Endothelial cell of umbilical vein (primary cell): Measurements from ENCODE around the gene GHITM.

ENCODE experiments used
- CTCF ChIP-seq, 2 donors: IDR thresholded peaks; 1 replicate in 1 of 2; 2 replicates in 1 of 2; pipeline ENCODE4 v1.5.1; 2011; ENCODE audit warnings: low read length in 2 of 2, mild to moderate bottlenecking in 2 of 2, moderate library complexity in 2 of 2, control low read depth in 1 of 2, inconsistent platforms in 1 of 2, low read depth in 1 of 2; ENCODE audit not compliant: insufficient read depth in 1 of 2; ENCODE audit errors: extremely low read depth in 1 of 2
- EZH2 ChIP-seq: IDR thresholded peaks from 2 replicates; pipeline ENCODE4 v1.6.1; 2012; ENCODE audit warnings: borderline replicate concordance, low read depth, mild to moderate bottlenecking, moderate library complexity, low read length, inconsistent platforms; ENCODE audit not compliant: severe bottlenecking
- GATA2 ChIP-seq: IDR thresholded peaks from 2 replicates; pipeline ENCODE4 v1.7.0; 2011; ENCODE audit warnings: low read depth, mild to moderate bottlenecking, moderate library complexity, mixed read lengths, low read length; ENCODE audit not compliant: insufficient read length, insufficient read depth
- JUN ChIP-seq: IDR thresholded peaks from 2 replicates; pipeline ENCODE4 v1.6.1; 2011; ENCODE audit warnings: borderline replicate concordance, low read depth; ENCODE audit not compliant: insufficient read length, insufficient read depth
- MAX ChIP-seq: IDR thresholded peaks from 2 replicates; pipeline ENCODE4 v1.6.1; 2011; ENCODE audit not compliant: insufficient read depth, insufficient read length
- MYC ChIP-seq: IDR thresholded peaks from one replicate; pipeline ENCODE4 v1.6.1; 2011; ENCODE audit warnings: mild to moderate bottlenecking, low read depth, low read length
- POLR2A ChIP-seq: IDR thresholded peaks from 2 replicates; pipeline ENCODE4 v1.6.1; 2012; ENCODE audit warnings: low read depth, mild to moderate bottlenecking, control low read depth, low read length
- POLR2AphosphoS5 ChIP-seq: IDR thresholded peaks from 2 replicates; pipeline ENCODE4 v1.6.1; 2012; ENCODE audit warnings: low read depth, mild to moderate bottlenecking, control low read depth, low read length, moderate library complexity; ENCODE audit not compliant: insufficient read depth

GRCh38 chr10:84140036-84140379 is 699 bp downstream of the GHITM start:
- no peak for TF ChIP-seq CTCF (IDR thresholded peaks at IDR 0.05; ENCODE audit: extremely low read depth in 1 of 2, insufficient read depth in 1 of 2, low read depth in 1 of 2, low read length in 2 of 2)
- TF ChIP-seq POLR2AphosphoS5, result no peak
- TF ChIP-seq POLR2A, result no peak
- TF ChIP-seq GATA2, result no peak
- TF ChIP-seq MAX, result no peak
- TF ChIP-seq JUN, result no peak
- no peak for TF ChIP-seq EZH2
- TF ChIP-seq MYC, result no peak
